ENCODE measurements around the gene PRSS36.
A peak's percentile ranks its signal among the peaks of the same experiment; 100 is the strongest.

PRSS36 gene

GRCh38 chr16:31133046-31133501 is 16.8 kb downstream of the PRSS36 start:
- Histone ChIP-seq H3K27me3 (ENCODE audit: insufficient read depth, low read length, poor library complexity) (no peaks in the 10 kb centered on the region), H3K79me2 (ENCODE audit: insufficient read depth, low read length) (no peaks in the 10 kb centered on the region), H3K27ac (ENCODE audit: low read length) (no peak overlapping the region), H3K4me1 (ENCODE audit: insufficient read depth, low read length) (no peaks in the 10 kb centered on the region), H3K36me3 (ENCODE audit: insufficient read depth, low read length) (peaks cover 36% of the 10 kb centered on the region), H3K4me2 (ENCODE audit: insufficient read depth, low read length) (no peak overlapping the region), H3K9ac (ENCODE audit: low read depth, low read length) (no peak overlapping the region), H3K4me3 (ENCODE audit: low read depth in 1 of 2, low read length in 2 of 2) (no peak overlapping the region), H4K20me1 (ENCODE audit: insufficient read depth, low read length) (no peaks in the 10 kb centered on the region), H2AFZ (ENCODE audit: low read depth, low read length) (no peak overlapping the region), H3K9me3 (ENCODE audit: insufficient read depth, low read length, severe bottlenecking) (no peaks in the 10 kb centered on the region)
- DNase-seq (no peak), ATAC-seq (ENCODE audit: insufficient read depth, low read depth) (no peak)
- TF ChIP-seq CTCF (IDR thresholded peaks at IDR 0.05; ENCODE audit: borderline replicate concordance, extremely low read depth, low read length, poor library complexity, severe bottlenecking) = no peak
- no peak for TF ChIP-seq EZH2 (IDR thresholded peaks at IDR 0.05; ENCODE audit: borderline replicate concordance, low read depth, low read length, severe bottlenecking)

- no peak for TF ChIP-seq EZH2 (IDR thresholded peaks at IDR 0.05; ENCODE audit: borderline replicate concordance, low read depth, low read length, severe bottlenecking)
- TF ChIP-seq CTCF (IDR thresholded peaks at IDR 0.05; ENCODE audit: borderline replicate concordance, extremely low read depth, low read length, poor library complexity, severe bottlenecking) = no peak
- H3K79me2 ChIP-seq (ENCODE audit: insufficient read depth, low read length) = no peaks in the 10 kb centered on the region
These were observed 17.4 kb downstream of the PRSS36 start for GRCh38 chr16:31132303-31132979.

GRCh38 chr16:31131841-31132271 is 18.0 kb downstream of the PRSS36 start:
- no peaks in the 10 kb centered on the region for H3K79me2 ChIP-seq (ENCODE audit: insufficient read depth, low read length)
- no peak overlapping the region for H3K9ac ChIP-seq (ENCODE audit: low read depth, low read length)
- no peak for TF ChIP-seq CTCF (IDR thresholded peaks at IDR 0.05; ENCODE audit: borderline replicate concordance, extremely low read depth, low read length, poor library complexity, severe bottlenecking)
- no peak for TF ChIP-seq EZH2 (IDR thresholded peaks at IDR 0.05; ENCODE audit: borderline replicate concordance, low read depth, low read length, severe bottlenecking)
- H3K4me1 ChIP-seq (ENCODE audit: insufficient read depth, low read length) = no peaks in the 10 kb centered on the region
- no peak overlapping the region for H2AFZ ChIP-seq (ENCODE audit: low read depth, low read length)
- ATAC-seq (ENCODE audit: insufficient read depth, low read depth) (no peak), DNase-seq (no peak)
- no peaks in the 10 kb centered on the region for H4K20me1 ChIP-seq (ENCODE audit: insufficient read depth, low read length)
- no peak overlapping the region for H3K4me2 ChIP-seq (ENCODE audit: insufficient read depth, low read length)
- H3K9me3 ChIP-seq (ENCODE audit: insufficient read depth, low read length, severe bottlenecking) = no peaks in the 10 kb centered on the region
- no peaks in the 10 kb centered on the region for H3K27me3 ChIP-seq (ENCODE audit: insufficient read depth, low read length, poor library complexity)
- H3K4me3 ChIP-seq (ENCODE audit: low read depth in 1 of 2, low read length in 2 of 2) = no peak overlapping the region
- H3K36me3 ChIP-seq (ENCODE audit: insufficient read depth, low read length) = peaks cover 48% of the 10 kb centered on the region
- H3K27ac ChIP-seq (ENCODE audit: low read length) = no peak overlapping the region

More at GRCh38 chr16:31132303-31132979, 17.4 kb downstream of the PRSS36 start:
- Histone ChIP-seq H3K4me3 (ENCODE audit: low read depth in 1 of 2, low read length in 2 of 2) (no peak overlapping the region), H3K4me2 (ENCODE audit: insufficient read depth, low read length) (no peak overlapping the region), H3K27me3 (ENCODE audit: insufficient read depth, low read length, poor library complexity) (no peaks in the 10 kb centered on the region), H2AFZ (ENCODE audit: low read depth, low read length) (no peak overlapping the region), H3K9me3 (ENCODE audit: insufficient read depth, low read length, severe bottlenecking) (no peaks in the 10 kb centered on the region), H4K20me1 (ENCODE audit: insufficient read depth, low read length) (no peaks in the 10 kb centered on the region), H3K36me3 (ENCODE audit: insufficient read depth, low read length) (peaks cover 42% of the 10 kb centered on the region), H3K4me1 (ENCODE audit: insufficient read depth, low read length) (no peaks in the 10 kb centered on the region), H3K27ac (ENCODE audit: low read length) (no peak overlapping the region), H3K9ac (ENCODE audit: low read depth, low read length) (no peak overlapping the region)
- DNase-seq (no peak), ATAC-seq (ENCODE audit: insufficient read depth, low read depth) (0 out of 3 replicates have a peak, but pooled peaks have one; percentile 18)

Measured in DND-41 (cell line).